Measurements from ENCODE around the gene FZD10.

The FZD10 gene

GRCh38 chr12:130162267-130162666 is at the start of gene FZD10:
Gene FZD10 (plus strand): TSS chr12:130162464. CDS start chr12:130162943, 479 bp downstream.
- peaks cover 95% of the 10 kb centered on the region for H3K27me3 ChIP-seq (ENCODE audit: control insufficient read depth, insufficient read depth, low read length)
- H3K36me3 ChIP-seq (ENCODE audit: control insufficient read depth, insufficient read depth, low read length), result no peaks in the 10 kb centered on the region
- no peaks in the 10 kb centered on the region for H3K9me3 ChIP-seq (ENCODE audit: control insufficient read depth, insufficient read depth, low read depth, low read length)
- peak within 1 kb of the TSS; percentile 74; the same call in 1 of the 2 replicates for H3K27ac ChIP-seq (ENCODE audit: low read depth, low read length)
- H3K4me3 ChIP-seq (ENCODE audit: low read depth, low read length), result peak within 1 kb of the TSS; percentile 67
- H3K9ac ChIP-seq (ENCODE audit: low read length), result peak within 1 kb of the TSS; percentile 76
- H3K4me1 ChIP-seq (ENCODE audit: control insufficient read depth, insufficient read depth, low read length), result peaks cover 63% of the 10 kb centered on the region

GRCh38 chr12:130114952-130115351 is 47.3 kb upstream of the FZD10 start:
- H3K9me3 ChIP-seq (ENCODE audit: control insufficient read depth, insufficient read depth, low read depth, low read length), result no peaks in the 10 kb centered on the region
- H3K4me1 ChIP-seq (ENCODE audit: control insufficient read depth, insufficient read depth, low read length), result peaks cover 7% of the 10 kb centered on the region
- no peak overlapping the region for H3K9ac ChIP-seq (ENCODE audit: low read length)
- peaks cover 39% of the 10 kb centered on the region for H3K27me3 ChIP-seq (ENCODE audit: control insufficient read depth, insufficient read depth, low read length)
- no peaks in the 10 kb centered on the region for H3K36me3 ChIP-seq (ENCODE audit: control insufficient read depth, insufficient read depth, low read length)
- H3K4me3 ChIP-seq (ENCODE audit: low read depth, low read length), result no peak overlapping the region
- no peak overlapping the region for H3K27ac ChIP-seq (ENCODE audit: low read depth, low read length)

GRCh38 chr12:130115646-130116045 is 46.6 kb upstream of the FZD10 start:
- peaks cover 36% of the 10 kb centered on the region for H3K27me3 ChIP-seq (ENCODE audit: control insufficient read depth, insufficient read depth, low read length)
- H3K9ac ChIP-seq (ENCODE audit: low read length), result no peak overlapping the region
- H3K36me3 ChIP-seq (ENCODE audit: control insufficient read depth, insufficient read depth, low read length), result no peaks in the 10 kb centered on the region

DNA sequence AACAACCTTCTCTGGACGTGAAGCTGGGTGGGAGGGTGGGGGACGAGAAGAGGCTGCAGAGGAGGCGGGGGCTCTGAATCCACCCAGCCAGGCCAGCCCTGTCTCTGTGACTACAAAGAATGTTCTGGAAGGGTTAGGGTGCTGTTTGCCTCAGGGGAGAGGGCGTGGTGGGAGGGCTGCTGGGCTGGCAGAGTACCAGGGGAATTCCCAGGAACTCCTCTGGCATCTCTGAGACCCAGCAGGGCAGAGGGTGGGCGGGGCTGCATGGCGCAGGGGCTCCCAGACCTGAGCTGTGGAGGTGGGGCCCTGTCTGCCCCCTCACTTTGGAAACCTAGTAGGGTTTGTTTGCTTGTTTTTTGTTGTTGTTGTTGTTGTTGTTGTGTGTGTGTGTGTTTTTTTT is 45.5 kb upstream of the FZD10 start:
- H3K27ac ChIP-seq (ENCODE audit: low read depth, low read length), result no peak overlapping the region
- H3K27me3 ChIP-seq (ENCODE audit: control insufficient read depth, insufficient read depth, low read length), result peaks cover 33% of the 10 kb centered on the region
- peaks cover 12% of the 10 kb centered on the region for H3K4me1 ChIP-seq (ENCODE audit: control insufficient read depth, insufficient read depth, low read length)
- H3K4me3 ChIP-seq (ENCODE audit: low read depth, low read length), result no peak overlapping the region
- H3K9ac ChIP-seq (ENCODE audit: low read length), result no peak overlapping the region
- H3K36me3 ChIP-seq (ENCODE audit: control insufficient read depth, insufficient read depth, low read length), result no peaks in the 10 kb centered on the region
- H3K9me3 ChIP-seq (ENCODE audit: control insufficient read depth, insufficient read depth, low read depth, low read length), result no peaks in the 10 kb centered on the region

More at GRCh38 chr12:130115646-130116045, 46.6 kb upstream of the FZD10 start:
- H3K4me1 ChIP-seq (ENCODE audit: control insufficient read depth, insufficient read depth, low read length), result peaks cover 10% of the 10 kb centered on the region
- no peaks in the 10 kb centered on the region for H3K9me3 ChIP-seq (ENCODE audit: control insufficient read depth, insufficient read depth, low read depth, low read length)
- no peak overlapping the region for H3K4me3 ChIP-seq (ENCODE audit: low read depth, low read length)
- H3K27ac ChIP-seq (ENCODE audit: low read depth, low read length), result no peak overlapping the region

DNA sequence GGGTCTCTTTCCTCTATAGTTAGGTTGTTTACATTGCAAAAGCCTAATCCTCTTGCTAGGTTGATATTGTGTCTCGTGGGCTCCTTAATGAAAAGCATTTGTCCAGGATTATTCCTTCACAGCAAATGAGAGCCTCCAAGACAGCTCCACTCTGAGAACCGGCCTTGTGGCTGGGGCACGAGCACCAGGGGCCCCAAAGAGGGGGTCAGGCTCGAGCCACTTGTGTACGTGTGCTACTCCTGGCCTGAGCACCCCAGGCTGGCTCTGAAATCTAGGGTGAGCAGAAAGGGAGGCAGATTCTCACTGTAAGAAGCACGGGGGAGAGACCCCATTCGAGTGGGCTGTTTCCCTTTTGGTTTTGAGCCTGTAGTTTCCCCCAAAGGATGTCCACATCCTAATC is 45.0 kb upstream of the FZD10 start:
- no peaks in the 10 kb centered on the region for H3K36me3 ChIP-seq (ENCODE audit: control insufficient read depth, insufficient read depth, low read length)
- H3K4me3 ChIP-seq (ENCODE audit: low read depth, low read length), result no peak overlapping the region
- H3K27me3 ChIP-seq (ENCODE audit: control insufficient read depth, insufficient read depth, low read length), result peaks cover 31% of the 10 kb centered on the region
- H3K4me1 ChIP-seq (ENCODE audit: control insufficient read depth, insufficient read depth, low read length), result peaks cover 12% of the 10 kb centered on the region
- H3K9me3 ChIP-seq (ENCODE audit: control insufficient read depth, insufficient read depth, low read depth, low read length), result no peaks in the 10 kb centered on the region
- H3K9ac ChIP-seq (ENCODE audit: low read length), result no peak overlapping the region
- H3K27ac ChIP-seq (ENCODE audit: low read depth, low read length), result no peak overlapping the region

- peaks cover 12% of the 10 kb centered on the region for H3K4me1 ChIP-seq (ENCODE audit: control insufficient read depth, insufficient read depth, low read length)
- no peak overlapping the region for H3K4me3 ChIP-seq (ENCODE audit: low read depth, low read length)
- no peak overlapping the region for H3K9ac ChIP-seq (ENCODE audit: low read length)
- no peaks in the 10 kb centered on the region for H3K36me3 ChIP-seq (ENCODE audit: control insufficient read depth, insufficient read depth, low read length)
- no peak overlapping the region for H3K27ac ChIP-seq (ENCODE audit: low read depth, low read length)
- peaks cover 29% of the 10 kb centered on the region for H3K27me3 ChIP-seq (ENCODE audit: control insufficient read depth, insufficient read depth, low read length)
- H3K9me3 ChIP-seq (ENCODE audit: control insufficient read depth, insufficient read depth, low read depth, low read length), result no peaks in the 10 kb centered on the region
These were observed 44.6 kb upstream of the FZD10 start for GRCh38 chr12:130117701-130118100.

DNA sequence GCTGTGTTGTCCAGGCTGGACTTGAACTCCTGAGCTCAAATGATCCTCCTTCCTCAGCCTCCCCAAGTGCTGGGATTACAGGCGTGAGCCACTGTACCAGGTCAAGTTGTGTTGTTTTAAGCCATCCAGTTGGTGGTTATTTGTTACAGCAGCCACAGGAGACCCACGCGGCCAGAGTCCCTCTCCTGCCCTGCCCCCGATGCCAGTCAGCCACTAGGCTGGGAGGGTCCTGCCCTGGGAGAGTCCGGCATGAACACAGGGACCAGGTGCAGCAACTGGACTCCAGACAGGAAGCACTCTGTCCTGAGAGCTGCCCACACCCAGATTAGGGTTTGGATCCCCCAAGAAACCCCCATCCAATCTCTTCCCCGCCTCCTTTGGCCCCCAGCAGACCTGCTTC is 44.1 kb upstream of the FZD10 start:
- no peak overlapping the region for H3K9ac ChIP-seq (ENCODE audit: low read length)
- no peaks in the 10 kb centered on the region for H3K36me3 ChIP-seq (ENCODE audit: control insufficient read depth, insufficient read depth, low read length)
- no peak overlapping the region for H3K27ac ChIP-seq (ENCODE audit: low read depth, low read length)
- H3K9me3 ChIP-seq (ENCODE audit: control insufficient read depth, insufficient read depth, low read depth, low read length), result no peaks in the 10 kb centered on the region
- H3K4me3 ChIP-seq (ENCODE audit: low read depth, low read length), result no peak overlapping the region
- H3K4me1 ChIP-seq (ENCODE audit: control insufficient read depth, insufficient read depth, low read length), result peaks cover 12% of the 10 kb centered on the region
- peaks cover 32% of the 10 kb centered on the region for H3K27me3 ChIP-seq (ENCODE audit: control insufficient read depth, insufficient read depth, low read length)

DNA sequence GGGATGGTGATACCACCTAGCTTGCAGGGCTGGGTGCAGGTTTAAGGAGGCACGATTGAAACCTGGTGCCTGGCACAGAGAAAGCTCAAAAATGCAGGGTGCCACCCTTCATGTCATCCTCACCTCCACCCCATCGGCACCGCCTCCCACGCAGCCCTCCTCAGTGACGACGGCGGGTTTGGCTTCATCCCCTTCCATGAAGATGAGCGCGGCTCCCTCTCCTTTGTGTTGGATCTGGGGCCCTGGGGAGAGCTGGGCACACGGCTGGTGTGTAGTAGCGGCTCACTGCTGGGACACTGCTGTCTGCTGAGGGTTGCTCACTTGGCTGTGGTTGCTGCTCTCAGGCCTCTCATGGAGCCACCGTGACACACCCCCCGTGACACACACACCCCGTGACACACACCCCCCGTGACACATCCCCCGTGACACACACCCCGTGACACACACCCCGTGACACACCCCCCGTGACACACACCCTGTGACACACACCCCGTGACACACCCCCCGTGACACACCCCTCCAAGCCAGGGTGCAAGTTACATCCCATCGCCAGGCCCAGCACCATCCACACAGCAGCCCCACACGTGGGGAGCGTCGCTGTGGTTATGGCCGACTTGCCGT is 42.9 kb upstream of the FZD10 start:
- no peaks in the 10 kb centered on the region for H3K36me3 ChIP-seq (ENCODE audit: control insufficient read depth, insufficient read depth, low read length)
- H3K4me3 ChIP-seq (ENCODE audit: low read depth, low read length), result no peak overlapping the region
- no peak overlapping the region for H3K27ac ChIP-seq (ENCODE audit: low read depth, low read length)
- H3K27me3 ChIP-seq (ENCODE audit: control insufficient read depth, insufficient read depth, low read length), result peaks cover 30% of the 10 kb centered on the region
- no peak overlapping the region for H3K9ac ChIP-seq (ENCODE audit: low read length)
- no peaks in the 10 kb centered on the region for H3K9me3 ChIP-seq (ENCODE audit: control insufficient read depth, insufficient read depth, low read depth, low read length)
- peaks cover 12% of the 10 kb centered on the region for H3K4me1 ChIP-seq (ENCODE audit: control insufficient read depth, insufficient read depth, low read length)

DNA sequence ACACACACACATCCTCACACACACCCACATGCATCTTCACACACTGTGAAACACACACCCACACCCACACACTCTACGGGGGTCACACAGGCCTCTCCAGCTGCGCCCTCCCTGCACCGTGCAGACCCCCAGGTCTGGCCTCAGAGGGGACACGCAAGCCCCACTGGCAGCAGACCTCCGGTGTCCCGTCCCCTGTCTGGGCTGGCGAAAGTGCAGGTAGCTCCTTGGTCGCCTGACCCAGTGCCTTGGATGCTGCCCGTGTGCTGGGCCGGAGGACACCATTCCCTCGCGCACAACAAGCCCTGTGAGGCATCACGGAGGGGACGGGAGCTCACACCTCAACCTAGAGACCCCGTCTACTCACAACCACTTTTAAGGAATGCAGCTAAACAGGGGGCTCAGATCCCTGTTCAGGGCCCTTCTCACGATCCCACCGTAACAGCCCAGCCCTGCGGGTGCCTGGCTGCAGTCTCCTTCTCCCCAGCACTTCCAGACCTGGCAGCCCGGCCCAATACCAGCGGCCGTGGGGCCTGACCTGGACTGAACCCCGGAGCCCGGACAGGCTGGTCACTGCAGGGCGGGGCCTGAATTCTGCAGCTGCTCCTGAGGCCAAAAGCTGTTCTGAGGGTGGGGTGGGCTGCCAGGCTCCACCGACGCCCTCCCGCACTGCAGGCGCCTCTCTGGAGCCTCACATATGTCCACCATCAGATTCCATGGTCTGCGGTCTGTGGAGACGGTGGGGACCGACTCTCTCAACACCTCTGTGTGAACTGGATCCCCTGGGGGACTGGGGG is 42.1 kb upstream of the FZD10 start:
- H3K4me1 ChIP-seq (ENCODE audit: control insufficient read depth, insufficient read depth, low read length), result peaks cover 12% of the 10 kb centered on the region
- no peaks in the 10 kb centered on the region for H3K36me3 ChIP-seq (ENCODE audit: control insufficient read depth, insufficient read depth, low read length)
- H3K27me3 ChIP-seq (ENCODE audit: control insufficient read depth, insufficient read depth, low read length), result peaks cover 34% of the 10 kb centered on the region
- H3K27ac ChIP-seq (ENCODE audit: low read depth, low read length), result no peak overlapping the region
- no peak overlapping the region for H3K9ac ChIP-seq (ENCODE audit: low read length)
- no peak overlapping the region for H3K4me3 ChIP-seq (ENCODE audit: low read depth, low read length)
- no peaks in the 10 kb centered on the region for H3K9me3 ChIP-seq (ENCODE audit: control insufficient read depth, insufficient read depth, low read depth, low read length)

- Histone ChIP-seq H3K4me1 (ENCODE audit: control insufficient read depth, insufficient read depth, low read length) (peaks cover 18% of the 10 kb centered on the region), H3K9me3 (ENCODE audit: control insufficient read depth, insufficient read depth, low read depth, low read length) (no peaks in the 10 kb centered on the region), H3K9ac (ENCODE audit: low read length) (no peak overlapping the region), H3K27me3 (ENCODE audit: control insufficient read depth, insufficient read depth, low read length) (peaks cover 34% of the 10 kb centered on the region), H3K36me3 (ENCODE audit: control insufficient read depth, insufficient read depth, low read length) (no peaks in the 10 kb centered on the region), H3K4me3 (ENCODE audit: low read depth, low read length) (no peak overlapping the region), H3K27ac (ENCODE audit: low read depth, low read length) (no peak overlapping the region)
These were observed 40.9 kb upstream of the FZD10 start for GRCh38 chr12:130121226-130122000.

GRCh38 chr12:130122356-130122755 is 39.9 kb upstream of the FZD10 start:
- no peaks in the 10 kb centered on the region for H3K36me3 ChIP-seq (ENCODE audit: control insufficient read depth, insufficient read depth, low read length)
- H3K4me3 ChIP-seq (ENCODE audit: low read depth, low read length), result no peak overlapping the region
- peaks cover 15% of the 10 kb centered on the region for H3K4me1 ChIP-seq (ENCODE audit: control insufficient read depth, insufficient read depth, low read length)
- no peak overlapping the region for H3K9ac ChIP-seq (ENCODE audit: low read length)
- no peak overlapping the region for H3K27ac ChIP-seq (ENCODE audit: low read depth, low read length)
- H3K9me3 ChIP-seq (ENCODE audit: control insufficient read depth, insufficient read depth, low read depth, low read length), result no peaks in the 10 kb centered on the region
- H3K27me3 ChIP-seq (ENCODE audit: control insufficient read depth, insufficient read depth, low read length), result peaks cover 39% of the 10 kb centered on the region
